NCI-H460 (cell line): ENCODE results near the gene SETD3. TPM values are rescaled to one million over a fixed set of nuclear protein-coding genes. Genes with fewer than 3 reads are reported as not detected.
"Not testable (repeated sequence)": the region's sequence is repeated elsewhere in the genome, so short reads cannot be mapped to it uniquely, and the experiment has no call there.

Experiments
- DNase-seq: peaks from one replicate; pipeline ENCODE4 v3.0.0-alpha.2; 2016; ENCODE audit warnings: low read depth; ENCODE audit errors: extremely low read depth
- small RNA-seq, 2 experiments: library from RNA; depleted of rRNA; stranded (forward); fragments of <200 nt; gene quantifications; one replicate each; pipeline ENCODE3, GENCODE V24; 2014
- total RNA-seq: library from RNA; depleted of rRNA; stranded (reverse); fragments of >200 nt; shearing (Covaris generic); gene quantifications from 2 replicates; pipeline ENCODE4 v1.2.3, GENCODE V29; 2014; rRNA removed

SETD3 gene
- total RNA-seq, 1 experiment from 2014 or later: 60.5 TPM

DNA sequence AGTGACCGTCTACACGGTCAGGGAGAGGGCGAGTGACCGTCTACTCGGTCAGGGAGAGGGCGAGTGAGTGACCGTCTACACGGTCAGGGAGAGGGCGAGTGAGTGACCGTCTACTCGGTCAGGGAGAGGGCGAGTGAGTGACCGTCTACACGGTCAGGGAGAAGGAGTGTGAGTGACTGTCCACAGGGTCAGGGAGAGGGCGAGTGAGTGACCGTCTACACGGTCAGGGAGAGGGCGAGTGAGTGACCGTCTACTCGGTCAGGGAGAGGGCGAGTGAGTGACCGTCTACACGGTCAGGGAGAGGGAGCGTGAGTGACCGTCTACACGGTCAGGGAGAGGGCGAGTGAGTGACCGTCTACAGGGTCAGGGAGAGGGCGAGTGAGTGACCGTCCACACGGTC, 132.4 kb downstream of the SETD3 start:
- DNase-seq: not testable (repeated sequence)

Small RNAs within 50 kb of the gene (small RNA-seq; reads per million reads assigned to genes)
- gene RNU6-91P: 0 reads per million in 2 experiments

Other genes with a start within 250 kb of the SETD3 start
- 0.14 TPM in 1 of 2 replicates, not detected in the other for gene BCL11B, start 208.7 kb downstream of the SETD3 start, total RNA-seq
- gene CCNK, start 550 bp upstream of the SETD3 start, total RNA-seq: 18.1 and 23.3 TPM in 2 replicates
- 7.2 and 9.2 TPM in 2 replicates for gene CCDC85C, start 123.3 kb upstream of the SETD3 start, total RNA-seq
- gene HHIPL1, start 164.3 kb upstream of the SETD3 start, total RNA-seq: 0.84 and 1.0 TPM in 2 replicates
- gene CYP46A1, start 203.4 kb upstream of the SETD3 start, total RNA-seq: 0.02 TPM in 1 of 2 replicates, not detected in the other